Right ventricle myocardium inferior (tissue), 1 donor: Measurements from ENCODE around the gene TIMM8A. TPM values are rescaled to one million over a fixed set of nuclear protein-coding genes. Genes with fewer than 3 reads are reported as not detected.
A peak's percentile ranks its signal among the peaks of the same experiment; 100 is the strongest.

Source experiments
- ATAC-seq: fragments of 200-7000 bp; cut with Tn5 transposase; one replicate; pipeline ENCODE4 v1.9.1; 2020; ENCODE audit warnings: mild to moderate bottlenecking, moderate library complexity
- DNase-seq: peaks from one replicate; pipeline ENCODE4 v3.0.0; 2021; ENCODE audit errors: missing footprints
- intact Hi-C: fragments of 100-400 bp; cut with DNase I; formaldehyde crosslinking; loops from one replicate; pipeline ENCODE4 v1.11.0; 2022
- long read RNA-seq: library from polyadenylated mRNA; unstranded; transcript quantifications from one replicate; pipeline ENCODE4 v2.0.0, GENCODE V29; 2021
- total RNA-seq: library from RNA; stranded (reverse); fragmentation: NEBNext Ultra II Directional; extraction: Animal tissue kit (Norgen Biotek cat#: 25700); gene quantifications from one replicate; pipeline ENCODE4 v1.2.1, GENCODE V29; 2021
- donor health status: DM: no; HTN: yes; CAD: no; lungs with severe emphysema.

Gene TIMM8A, protein sequence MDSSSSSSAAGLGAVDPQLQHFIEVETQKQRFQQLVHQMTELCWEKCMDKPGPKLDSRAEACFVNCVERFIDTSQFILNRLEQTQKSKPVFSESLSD
- 20.8 TPM for total RNA-seq
- long read RNA-seq = 0 reads

DNA sequence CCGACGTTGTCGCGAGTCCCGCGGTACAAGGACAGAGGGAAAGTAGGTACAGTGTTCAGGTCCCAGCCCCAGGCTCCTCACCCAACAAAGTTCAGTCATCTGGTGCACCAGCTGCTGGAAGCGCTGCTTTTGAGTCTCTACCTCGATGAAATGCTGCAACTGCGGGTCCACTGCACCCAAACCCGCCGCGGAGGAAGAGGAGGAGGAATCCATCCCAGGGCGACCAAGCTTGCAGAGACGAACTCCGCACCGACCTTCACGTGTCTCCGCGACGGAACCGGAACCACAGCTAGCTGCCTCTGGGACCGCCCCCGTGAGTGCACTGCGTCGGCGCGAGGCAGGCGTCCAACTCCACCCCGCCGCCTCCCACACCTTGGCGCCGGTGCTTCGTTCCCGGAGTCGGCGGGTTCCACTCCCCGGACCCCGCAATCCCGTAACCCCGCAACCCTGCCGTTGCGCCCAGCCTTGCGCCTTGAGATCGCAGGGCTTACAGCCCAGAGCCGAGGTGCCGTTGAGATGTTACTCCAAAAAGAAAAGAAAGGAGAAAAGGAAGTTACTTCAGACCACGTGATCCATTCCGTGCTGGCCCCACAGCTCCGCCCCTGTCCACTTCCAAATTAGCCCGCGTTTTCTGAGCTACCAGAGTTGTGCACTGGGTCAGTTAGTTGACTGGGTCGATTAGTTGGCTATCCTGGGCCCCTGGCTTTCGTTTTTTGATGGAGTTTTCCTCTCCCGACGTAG lies at the start of gene TIMM8A:
TSS of gene TIMM8A (minus strand) at position 291 of the 741 bp plus-strand sequence. CDS start at position 213, 78 bp downstream.
- peak; percentile 99 for ATAC-seq
- peak; percentile 88 for DNase-seq
- intact Hi-C loops = no loop called here

GRCh38 chrX:101397779-101398178 lies 49.2 kb upstream of the TIMM8A start:
- intact Hi-C loops = no loop called here
- no peak for ATAC-seq
- no peak for DNase-seq

GRCh38 chrX:101395789-101396188 lies 47.2 kb upstream of the TIMM8A start:
- ATAC-seq (no peak), DNase-seq (no peak)
- intact Hi-C loops = no loop called here

- ATAC-seq (no peak), DNase-seq (no peak)
- intact Hi-C loops = no loop called here
Measured at GRCh38 chrX:101394372-101394771, 45.8 kb upstream of the TIMM8A start.

DNA sequence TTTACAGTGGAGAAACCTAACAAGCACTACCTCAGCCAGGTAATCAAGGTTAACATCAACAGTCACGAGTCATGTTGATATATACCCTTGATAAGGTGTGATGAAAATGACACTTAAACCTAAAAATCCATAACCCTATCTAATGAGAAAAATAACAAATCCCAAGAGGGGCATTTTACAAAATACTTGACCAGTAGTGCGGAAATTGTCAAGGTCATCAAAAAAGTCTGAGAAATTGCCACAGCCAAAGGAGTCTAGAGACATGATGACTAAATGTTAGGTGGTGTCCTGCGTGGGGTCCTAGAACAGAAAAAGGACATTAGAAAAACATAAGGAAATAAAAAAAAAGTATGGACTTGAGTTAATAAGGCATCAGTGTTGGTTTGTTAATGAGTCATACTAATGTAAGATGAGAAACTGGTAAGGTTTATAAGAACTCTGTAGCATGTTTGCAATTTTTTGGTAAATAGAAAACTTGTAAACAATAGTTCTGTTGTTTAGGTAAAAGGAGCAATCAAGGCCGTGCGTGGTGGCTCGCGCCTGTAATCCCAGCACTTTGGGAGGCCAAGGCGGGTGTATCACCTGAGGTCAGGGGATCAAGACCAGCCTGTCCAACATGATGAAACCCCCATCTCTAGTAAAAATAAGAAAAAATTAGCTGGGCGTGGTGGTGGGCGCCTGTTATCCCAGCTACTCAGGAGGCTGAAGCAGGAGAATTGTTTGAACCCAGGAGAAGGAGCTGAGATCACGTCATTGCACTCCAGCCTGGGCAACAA lies 45.2 kb upstream of the TIMM8A start:
- no peak for ATAC-seq

DNA sequence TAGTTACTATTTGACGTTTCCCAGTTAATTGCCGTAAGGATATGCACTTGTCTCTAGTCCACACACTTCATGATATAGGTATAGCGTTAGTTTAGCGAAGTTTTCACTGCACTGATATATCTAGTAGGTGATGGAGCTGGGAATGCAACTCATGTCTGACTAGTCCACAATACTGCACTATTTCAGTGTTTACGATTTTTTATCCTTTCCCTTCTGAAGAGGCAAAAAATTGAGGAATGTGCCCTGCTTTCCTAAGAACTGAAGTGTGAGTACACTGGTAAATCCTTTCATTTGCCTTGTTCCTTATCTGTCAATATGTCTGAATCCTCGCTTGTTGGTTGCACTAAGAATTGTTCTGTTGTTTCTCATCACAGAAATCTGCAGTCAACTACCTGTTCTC lies 43.3 kb upstream of the TIMM8A start:
- DNase-seq (no peak), ATAC-seq (no peak)
- intact Hi-C loops = no loop called here

More for the DNA sequence above, 45.2 kb upstream of the TIMM8A start:
- intact Hi-C loops = no loop called here
- DNase-seq = no peak

DNA sequence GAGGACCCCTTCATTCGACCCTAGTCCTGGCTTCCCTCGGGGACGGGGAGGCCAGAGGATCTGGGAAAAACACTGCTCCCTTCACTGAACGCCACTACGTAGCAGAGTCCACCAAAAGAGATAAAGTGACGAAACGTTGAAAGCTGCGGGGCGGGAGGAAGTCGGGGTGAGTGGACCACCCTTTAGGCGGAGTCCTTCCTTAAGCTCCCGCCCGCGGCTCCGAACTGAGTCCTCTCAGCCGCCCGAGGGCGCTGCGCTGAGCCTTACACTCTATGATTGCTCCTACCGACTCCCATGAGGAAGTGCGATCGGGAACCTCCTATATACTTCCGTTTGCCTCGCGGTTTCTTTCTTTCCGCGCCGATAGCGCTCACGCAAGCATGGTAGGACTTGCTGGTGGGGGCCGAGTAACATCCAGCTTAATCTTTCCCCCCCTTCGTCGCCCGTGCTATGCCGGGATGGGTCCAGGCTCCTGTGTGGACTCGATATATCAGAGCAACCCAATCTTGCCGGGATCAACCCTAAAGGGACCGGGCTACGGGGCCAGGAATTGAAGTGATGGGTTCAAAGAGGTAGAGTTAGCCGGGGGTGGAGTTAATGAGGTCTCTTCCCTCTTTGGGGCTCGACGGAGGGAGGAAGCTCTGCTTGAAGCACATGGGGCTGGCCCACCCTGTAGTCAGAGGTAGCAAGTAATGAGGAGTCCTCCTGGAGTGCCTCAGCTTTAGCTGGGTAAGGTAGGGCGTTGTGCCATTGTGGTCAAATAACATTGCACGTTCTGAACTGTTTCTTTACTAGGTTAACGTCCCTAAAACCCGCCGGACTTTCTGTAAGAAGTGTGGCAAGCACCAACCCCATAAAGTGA lies 42.4 kb upstream of the TIMM8A start, which contains the start of gene RPL36A:
TSS of gene RPL36A (plus strand) at position 348 of the 862 bp plus-strand sequence. CDS start at position 381, 33 bp downstream.
- intact Hi-C loops = no loop called here
- DNase-seq (peak; percentile 94), ATAC-seq (peak; percentile 99)

- ATAC-seq (no peak), DNase-seq (no peak)
- intact Hi-C loops = no loop called here
Measured at GRCh38 chrX:101388604-101389003, 40.1 kb upstream of the TIMM8A start.

DNA sequence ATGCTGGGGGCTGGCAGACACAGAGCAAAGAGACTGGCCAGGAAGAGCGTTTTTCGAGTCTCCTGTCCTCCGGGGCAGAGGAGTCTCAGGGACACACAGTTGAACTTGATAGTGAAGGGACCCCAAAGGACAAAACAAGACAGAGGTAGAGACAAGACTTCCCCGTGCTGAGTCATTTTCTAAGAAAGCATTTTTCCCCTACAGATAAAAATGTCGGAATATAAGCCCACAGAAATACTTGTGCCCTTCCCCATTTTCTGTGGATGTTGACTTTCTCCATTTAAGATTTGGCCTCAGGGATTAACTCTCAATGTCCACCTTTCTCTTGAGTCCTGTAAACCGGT lies 38.0 kb upstream of the TIMM8A start:
- ATAC-seq (no peak), DNase-seq (no peak)
- intact Hi-C loops = no loop called here

DNA sequence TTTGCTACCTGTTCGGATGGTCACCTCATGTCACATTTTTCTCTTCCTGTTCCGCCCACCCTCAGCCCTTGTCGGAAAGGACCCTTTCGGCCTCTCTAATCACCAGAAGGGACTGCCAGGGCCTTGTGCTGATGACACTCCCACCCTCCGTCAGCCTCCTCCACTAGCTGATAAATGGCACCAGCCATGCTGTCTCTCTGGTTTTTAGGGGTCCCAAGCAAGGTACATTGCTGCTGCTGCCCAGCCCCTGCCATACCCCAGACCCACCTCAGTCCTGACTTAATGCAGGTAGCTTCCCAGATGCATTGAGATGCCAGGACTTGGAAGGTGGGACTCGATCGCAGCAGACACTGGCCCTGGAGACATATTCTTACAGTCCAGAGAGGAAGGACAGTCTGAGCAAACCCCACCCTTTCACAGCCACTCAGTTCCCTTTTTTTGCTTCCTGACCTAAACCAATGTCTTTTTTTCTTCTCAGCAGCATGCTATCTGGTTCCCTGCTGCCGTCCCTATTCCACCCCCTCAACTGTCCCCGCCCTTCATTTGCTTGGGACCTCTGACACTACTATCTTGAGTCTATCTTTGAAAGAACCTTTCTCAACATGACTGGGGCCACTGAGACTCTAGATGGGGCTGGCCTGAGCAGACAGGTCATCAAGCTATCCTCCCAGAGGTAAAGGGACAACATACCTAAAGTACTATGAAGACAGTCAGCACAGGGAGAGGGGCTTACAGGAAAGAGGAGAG lies 37.4 kb upstream of the TIMM8A start, which contains the start of gene BTK:
TSS of gene BTK (minus strand) at position 397 of the 747 bp plus-strand sequence. CDS start 10,907 bp downstream, outside the sequence.
- ATAC-seq = peak; percentile 38
- no peak for DNase-seq
- intact Hi-C loops = no loop called here

- no peak for DNase-seq
- ATAC-seq = no peak
- intact Hi-C loops = no loop called here
Measured at GRCh38 chrX:101385026-101385684, 36.6 kb upstream of the TIMM8A start.

GRCh38 chrX:101383679-101384205 lies 35.2 kb upstream of the TIMM8A start:
- no peak for DNase-seq
- intact Hi-C loops = no loop called here
- ATAC-seq = no peak

DNA sequence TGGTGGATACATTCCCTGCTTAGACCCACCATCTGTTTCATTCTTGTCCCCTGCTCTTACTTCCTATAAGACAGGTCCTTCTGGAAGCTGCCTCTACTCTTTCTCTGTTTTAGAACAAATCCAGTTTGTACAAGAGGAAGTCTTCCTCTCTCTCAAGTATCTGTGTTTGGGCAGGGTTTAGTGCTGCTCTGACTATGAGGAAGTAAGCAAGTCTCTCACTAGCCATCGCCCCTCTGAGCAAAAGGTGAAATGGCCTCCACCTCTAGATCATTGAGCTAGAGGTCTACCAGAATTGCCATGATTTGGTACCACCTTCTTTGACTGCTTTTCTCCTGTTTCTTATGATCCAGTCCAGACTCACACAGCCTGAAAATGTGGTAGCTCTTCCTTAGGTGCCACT lies 29.0 kb upstream of the TIMM8A start:
- intact Hi-C loops = no loop called here
- ATAC-seq (no peak), DNase-seq (no peak)

- no peak for ATAC-seq
- intact Hi-C loops = no loop called here
- no peak for DNase-seq
Measured at GRCh38 chrX:101370888-101371504, 22.5 kb upstream of the TIMM8A start.

DNA sequence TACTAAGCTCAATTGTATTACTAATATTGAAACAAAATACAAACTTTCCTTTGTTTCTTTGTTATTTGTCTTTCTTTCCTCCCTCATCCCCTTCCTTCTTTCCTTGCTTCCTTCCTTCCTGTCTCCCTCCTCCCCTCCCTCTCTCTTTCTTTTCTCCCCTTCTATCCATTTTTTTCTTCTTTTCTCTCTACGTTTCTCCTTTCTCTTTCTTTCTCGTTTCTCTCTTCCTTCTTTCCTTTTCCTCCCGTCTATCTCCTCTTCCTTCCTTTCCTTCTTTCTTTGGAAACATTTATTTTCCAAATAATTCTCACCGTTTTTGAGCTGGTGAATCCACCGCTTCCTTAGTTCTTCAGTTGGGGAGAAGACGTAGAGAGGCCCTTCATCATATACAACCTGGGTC lies 21.1 kb upstream of the TIMM8A start:
- DNase-seq = no peak
- no peak for ATAC-seq
- intact Hi-C loops = no loop called here

DNA sequence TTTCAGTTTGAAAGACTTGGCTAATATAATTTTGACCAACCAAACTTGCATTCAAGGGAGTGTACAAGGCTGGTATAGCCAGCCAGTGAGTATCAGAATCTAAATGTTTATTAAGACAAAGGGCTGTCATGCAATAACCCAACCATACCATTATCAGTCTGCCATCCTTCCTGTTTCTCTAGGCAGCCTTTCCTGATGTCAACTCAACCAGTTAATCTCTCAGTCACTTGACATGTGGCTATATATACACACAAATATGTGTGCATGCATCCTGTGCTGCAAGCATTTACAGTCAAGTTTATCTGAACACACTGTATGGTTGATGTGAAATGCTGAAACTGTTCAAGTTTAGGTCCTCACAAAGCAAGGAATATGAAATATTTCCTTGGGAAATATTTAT lies 20.3 kb upstream of the TIMM8A start:
- ATAC-seq = no peak
- intact Hi-C loops = no loop called here

DNA sequence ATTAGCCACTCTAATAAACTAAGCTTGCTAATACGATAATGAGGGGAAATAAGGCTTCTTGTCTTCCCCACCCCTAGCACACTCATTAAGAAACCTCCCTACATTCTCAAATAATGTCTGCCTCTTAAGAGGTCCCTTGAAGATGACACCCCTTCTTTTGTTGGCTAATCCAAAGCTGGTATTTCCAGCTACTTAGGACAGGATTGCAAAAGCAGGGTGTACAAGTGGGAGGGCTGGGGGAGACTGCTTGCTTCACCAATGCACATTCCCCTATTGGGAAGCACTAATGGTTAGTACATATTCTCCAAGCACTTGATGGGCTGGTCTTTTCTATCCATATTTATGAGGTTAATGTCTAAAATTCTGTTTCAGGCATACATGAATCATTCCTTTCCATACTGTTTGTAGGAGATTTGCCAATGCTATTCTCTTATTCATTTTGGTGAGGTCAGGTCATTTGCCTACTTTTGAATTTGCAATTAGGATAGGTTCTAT lies 16.8 kb upstream of the TIMM8A start:
- DNase-seq (no peak), ATAC-seq (no peak)
- intact Hi-C loops = no loop called here

More for the DNA sequence above, 20.3 kb upstream of the TIMM8A start:
- DNase-seq = no peak
